Ascending aorta (tissue), 2 donors: ENCODE data around the gene KCNB1. TPM values are rescaled to one million over a fixed set of nuclear protein-coding genes. Genes with fewer than 3 reads are reported as not detected.

ENCODE experiments used
- DNase-seq, 2 donors: peaks; one replicate each; pipeline ENCODE4 v3.0.0-alpha.2; 2019; ENCODE audit warnings: low spot score in 2 of 2
- H3K27ac ChIP-seq, 2 donors: fragments of 200-600 bp; sonication (generic); one replicate each; pipeline ENCODE4 v1.5.1; 2016 to 2017; ENCODE audit warnings: mild to moderate bottlenecking in 1 of 2
- H3K27me3 ChIP-seq: fragments of 200-600 bp; sonication (generic); one replicate; pipeline ENCODE4 v1.5.1; 2017
- H3K36me3 ChIP-seq, 2 donors: fragments of 200-600 bp; sonication (generic); one replicate each; pipeline ENCODE4 v1.5.1; 2016
- H3K4me1 ChIP-seq, 2 donors: fragments of 200-600 bp; sonication (generic); one replicate each; pipeline ENCODE4 v1.5.1; 2016 to 2017; ENCODE audit warnings: mild to moderate bottlenecking in 1 of 2
- H3K4me3 ChIP-seq, 2 donors: fragments of 200-600 bp; sonication (generic); one replicate each; pipeline ENCODE4 v1.5.1; 2016 to 2017; ENCODE audit warnings: mild to moderate bottlenecking in 1 of 2
- H3K9me3 ChIP-seq, 2 donors: fragments of 200-600 bp; sonication (generic); one replicate each; pipeline ENCODE4 v1.5.1; 2016
- intact Hi-C: fragments of 100-400 bp; cut with DNase I; formaldehyde crosslinking; loops from one replicate; pipeline ENCODE4 v1.15.1; 2023
- total RNA-seq: library from RNA; depleted of rRNA; stranded (reverse); fragments of >200 nt; gene quantifications from one replicate; pipeline ENCODE4 v1.1.0, GENCODE V29; 2016
- TF ChIP-seq, protein P1 (sequence below), 3 experiments: fragments of 200-600 bp in 2 of 3; fragments of 450-650 bp in 1 of 3; sonication (generic) in 2 of 3; IDR thresholded peaks; one replicate each; pipeline ENCODE4 v1.5.1; 2016 to 2019; ENCODE audit warnings: antibody characterized with exemption in 3 of 3, mild to moderate bottlenecking in 1 of 3, moderate library complexity in 1 of 3

Gene KCNB1
- total RNA-seq, 1 donor from 2014 or later = not detected

DNA sequence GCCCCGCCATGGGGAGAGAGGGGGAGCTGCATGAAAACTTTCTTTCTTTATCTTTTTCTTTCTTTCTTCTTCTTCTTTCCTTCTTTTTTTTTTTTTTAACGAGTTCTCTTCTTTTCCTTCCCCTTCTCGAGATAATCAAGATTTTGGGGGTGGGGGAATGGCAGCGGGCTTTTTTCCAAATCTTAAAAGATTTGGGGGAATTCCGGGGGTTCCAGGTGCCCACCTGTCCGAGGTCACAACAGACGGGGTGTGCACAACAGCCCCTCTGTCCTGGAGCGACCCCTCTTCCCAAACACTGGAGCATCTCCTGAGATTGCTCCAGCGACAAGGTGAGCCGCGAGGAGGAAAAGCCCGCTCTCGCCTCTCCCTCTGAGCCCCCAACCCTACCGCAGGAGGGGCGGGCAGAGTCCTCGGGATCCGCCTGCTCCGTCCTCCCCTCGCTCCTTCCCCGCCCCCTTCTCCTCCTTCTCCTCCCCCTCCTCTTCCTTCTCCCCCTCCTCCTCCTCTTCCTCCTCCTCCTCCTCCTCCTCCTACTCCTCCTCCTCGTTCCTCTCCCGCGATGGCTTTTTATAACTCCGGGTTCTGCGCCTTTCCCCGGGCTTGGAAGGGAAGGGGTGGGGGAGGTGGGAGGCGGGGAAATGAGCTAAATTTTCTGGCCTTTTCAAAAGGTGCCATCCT, 689 bp upstream of the KCNB1 start:
- TF ChIP-seq, protein P1, sequence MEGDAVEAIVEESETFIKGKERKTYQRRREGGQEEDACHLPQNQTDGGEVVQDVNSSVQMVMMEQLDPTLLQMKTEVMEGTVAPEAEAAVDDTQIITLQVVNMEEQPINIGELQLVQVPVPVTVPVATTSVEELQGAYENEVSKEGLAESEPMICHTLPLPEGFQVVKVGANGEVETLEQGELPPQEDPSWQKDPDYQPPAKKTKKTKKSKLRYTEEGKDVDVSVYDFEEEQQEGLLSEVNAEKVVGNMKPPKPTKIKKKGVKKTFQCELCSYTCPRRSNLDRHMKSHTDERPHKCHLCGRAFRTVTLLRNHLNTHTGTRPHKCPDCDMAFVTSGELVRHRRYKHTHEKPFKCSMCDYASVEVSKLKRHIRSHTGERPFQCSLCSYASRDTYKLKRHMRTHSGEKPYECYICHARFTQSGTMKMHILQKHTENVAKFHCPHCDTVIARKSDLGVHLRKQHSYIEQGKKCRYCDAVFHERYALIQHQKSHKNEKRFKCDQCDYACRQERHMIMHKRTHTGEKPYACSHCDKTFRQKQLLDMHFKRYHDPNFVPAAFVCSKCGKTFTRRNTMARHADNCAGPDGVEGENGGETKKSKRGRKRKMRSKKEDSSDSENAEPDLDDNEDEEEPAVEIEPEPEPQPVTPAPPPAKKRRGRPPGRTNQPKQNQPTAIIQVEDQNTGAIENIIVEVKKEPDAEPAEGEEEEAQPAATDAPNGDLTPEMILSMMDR (IDR thresholded peaks at IDR 0.05) = no peak
- Histone ChIP-seq H3K36me3 (no peaks in the 10 kb centered on the region), H3K27ac (no peak overlapping the region), H3K9me3 (no peaks in the 10 kb centered on the region), H3K27me3 (no peaks in the 10 kb centered on the region), H3K4me1 (peaks cover 7 to 19% of the 10 kb centered on the region in 2 donors), H3K4me3 (peak overlapping the region; percentile 56 to 60)
- intact Hi-C loops = loop anchor here (2.0 kb wide), 2 partner anchors 24 to 38 kb away; no protein-coding TSS in a partner anchor
- DNase-seq = no peak

DNA sequence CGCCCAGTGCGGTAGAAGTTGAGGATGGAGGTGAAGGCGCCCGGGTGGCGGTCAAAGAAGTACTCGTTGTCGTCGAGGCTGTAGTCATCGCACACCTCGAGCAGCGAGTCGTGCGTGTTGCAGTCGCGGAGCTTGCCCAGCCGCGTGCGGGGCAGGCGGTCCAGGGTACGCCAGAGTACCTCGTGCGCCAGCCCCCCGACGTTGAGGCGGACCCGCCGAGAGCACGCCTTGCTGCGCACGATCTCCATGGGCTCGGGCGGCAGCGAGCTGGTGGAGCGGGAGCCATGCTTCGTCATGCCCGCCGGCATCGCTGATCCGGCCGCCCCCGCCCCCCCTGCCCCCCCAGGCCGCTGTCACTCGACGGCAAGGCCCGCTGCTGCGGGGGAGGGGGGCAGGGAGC, 295 bp downstream of the KCNB1 start:
- intact Hi-C loops = loop anchor here (2.0 kb wide), 2 partner anchors 25 to 37 kb away; no protein-coding TSS in a partner anchor
- TF ChIP-seq, protein P1 (IDR thresholded peaks at IDR 0.05) = no peak
- Histone ChIP-seq H3K4me3 (peak overlapping the region in 1 of 2 donors; percentile 60), H3K9me3 (no peaks in the 10 kb centered on the region), H3K36me3 (no peaks in the 10 kb centered on the region), H3K27me3 (no peaks in the 10 kb centered on the region), H3K27ac (no peak overlapping the region), H3K4me1 (peaks cover 7 to 19% of the 10 kb centered on the region in 2 donors)
- no peak for DNase-seq

DNA sequence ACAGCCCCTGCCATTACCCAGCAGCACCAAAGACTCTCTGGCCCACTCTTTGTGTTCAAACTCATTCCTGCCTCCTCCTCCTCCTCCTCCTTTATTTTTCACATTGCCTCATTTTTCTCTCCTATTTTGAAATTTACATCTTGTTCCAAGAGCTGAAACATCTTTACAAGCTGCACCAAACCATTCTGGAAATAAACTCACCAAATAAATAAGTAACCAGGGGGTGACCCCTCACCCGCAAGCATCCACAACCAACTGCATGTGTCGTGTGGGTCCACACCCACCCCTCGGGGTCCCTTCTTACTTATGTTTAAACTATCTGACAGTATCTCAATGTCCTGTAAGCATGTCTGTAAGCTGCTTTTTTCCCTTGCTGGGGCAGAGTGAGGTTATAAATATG, 1.4 kb downstream of the KCNB1 start:
- peaks cover 7 to 19% of the 10 kb centered on the region in 2 donors for H3K4me1 ChIP-seq
- intact Hi-C loops = no loop called here
- TF ChIP-seq, protein P1 (IDR thresholded peaks at IDR 0.05) = no peak

DNA sequence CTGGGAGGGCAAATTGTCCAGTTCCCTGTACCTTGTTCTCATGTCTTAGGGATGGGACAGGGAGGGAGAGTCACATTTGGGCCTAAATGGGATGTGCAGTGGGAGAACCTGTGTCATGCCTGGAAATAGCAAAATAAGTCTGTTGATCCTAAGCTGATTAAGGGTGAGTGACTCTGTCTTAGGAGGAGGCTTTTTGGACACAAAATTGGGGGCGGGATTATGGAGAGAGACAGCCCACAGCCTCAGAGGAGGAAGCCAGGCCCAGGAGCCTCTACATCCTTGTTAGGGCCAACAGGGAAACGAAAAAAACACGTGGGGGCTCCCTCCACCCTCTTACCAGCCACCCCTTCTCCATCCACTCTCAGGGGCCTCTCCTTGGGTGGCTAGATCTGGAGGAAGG, 2.2 kb downstream of the KCNB1 start:
- Histone ChIP-seq H3K36me3 (no peaks in the 10 kb centered on the region), H3K9me3 (no peaks in the 10 kb centered on the region), H3K27me3 (no peaks in the 10 kb centered on the region), H3K4me3 (no peak overlapping the region), H3K4me1 (peaks cover 7 to 19% of the 10 kb centered on the region in 2 donors), H3K27ac (no peak overlapping the region)
- TF ChIP-seq, protein P1 (IDR thresholded peaks at IDR 0.05) = no peak
- DNase-seq = no peak
- intact Hi-C loops = no loop called here

More for the DNA sequence above, 1.4 kb downstream of the KCNB1 start:
- no peaks in the 10 kb centered on the region for H3K27me3 ChIP-seq
- H3K27ac ChIP-seq = no peak overlapping the region
- H3K36me3 ChIP-seq = no peaks in the 10 kb centered on the region
- DNase-seq = no peak
- no peaks in the 10 kb centered on the region for H3K9me3 ChIP-seq
- H3K4me3 ChIP-seq = no peak overlapping the region

DNA sequence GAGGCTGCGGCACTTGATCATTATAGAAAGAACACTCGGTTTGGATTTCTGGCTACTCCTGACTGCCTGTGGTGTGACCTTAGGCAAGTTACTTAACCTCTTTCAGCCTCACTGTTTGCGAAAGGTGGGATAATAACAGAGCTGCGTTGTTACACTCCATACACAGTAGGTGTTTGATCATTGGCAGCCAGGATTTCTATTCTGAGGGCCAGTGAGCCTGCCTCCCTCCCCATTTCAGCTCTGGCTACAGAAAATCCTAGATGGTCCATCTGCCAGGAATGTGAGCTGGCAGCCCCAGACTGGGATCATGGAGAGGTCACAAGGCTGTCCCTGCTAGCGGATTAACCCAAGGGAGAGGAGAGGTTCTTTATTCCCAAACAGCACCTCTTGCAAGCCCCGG, 2.7 kb downstream of the KCNB1 start:
- intact Hi-C loops = no loop called here

More for the DNA sequence above, 2.7 kb downstream of the KCNB1 start:
- DNase-seq = no peak
- H3K4me1 ChIP-seq = peaks cover 7 to 19% of the 10 kb centered on the region in 2 donors
- H3K27ac ChIP-seq = no peak overlapping the region
- TF ChIP-seq, protein P1 (IDR thresholded peaks at IDR 0.05) = no peak
- H3K36me3 ChIP-seq = no peaks in the 10 kb centered on the region
- H3K4me3 ChIP-seq = no peak overlapping the region
- no peaks in the 10 kb centered on the region for H3K27me3 ChIP-seq
- H3K9me3 ChIP-seq = no peaks in the 10 kb centered on the region
